ENCODE data around the gene ABHD6. TPM values are rescaled to one million over a fixed set of nuclear protein-coding genes. Genes with fewer than 3 reads are reported as not detected.

Gene ABHD6
- polyA plus RNA-seq, 3 donors = 7.3 to 11.6 (median 9.0) TPM

- Histone ChIP-seq H4K20me1 (ENCODE audit: insufficient read depth, low read length) (no peaks in the 10 kb centered on the region), H3K4me2 (replicated peaks; ENCODE audit: extremely low read depth, low read length, poor library complexity, severe bottlenecking) (no peak overlapping the region), H3K9ac (ENCODE audit: insufficient read depth, low read length, poor library complexity, severe bottlenecking) (no peak overlapping the region), H3K9me3 (replicated peaks in 1 of 2; ENCODE audit: control insufficient read depth in 1 of 2, insufficient read depth in 1 of 2, low read length in 2 of 2) (no peaks in the 10 kb centered on the region), H3K79me2 (ENCODE audit: insufficient read depth, low read length) (no peaks in the 10 kb centered on the region), H3K27ac (ENCODE audit: low read depth in 1 of 2, low read length in 2 of 2) (no peak overlapping the region), H3K4me3 (replicated peaks in 1 of 3; ENCODE audit: low read depth in 2 of 3, low read length in 3 of 3) (no peak overlapping the region), H3K36me3 (replicated peaks in 1 of 2; ENCODE audit: control insufficient read depth in 1 of 2, insufficient read depth in 2 of 2, low read length in 2 of 2) (peaks cover 18 to 38% of the 10 kb centered on the region in 2 donors), H3K4me1 (ENCODE audit: control insufficient read depth in 1 of 2, insufficient read depth in 2 of 2, low read length in 2 of 2) (peaks cover 22 to 28% of the 10 kb centered on the region in 2 donors), H2AFZ (ENCODE audit: insufficient read depth, low read depth, low read length, poor library complexity, severe bottlenecking) (no peak overlapping the region), H3K27me3 (ENCODE audit: control insufficient read depth in 2 of 2, insufficient read depth in 2 of 2, low read length in 2 of 2) (no peaks in the 10 kb centered on the region)
- Mint-ChIP-seq H3K36me3 (peaks cover 39% of the 10 kb centered on the region in 2 donors), H3K4me3 (no peak overlapping the region), H3K4me1 (peaks cover 27% of the 10 kb centered on the region), H3K27me3 (ENCODE audit: low read depth in 3 of 3) (peaks cover 0 to 2% (median 0%) of the 10 kb centered on the region in 3 donors), H3K27ac (no peak overlapping the region), H3K9me3 (peaks cover 0 to 2% (median 0%) of the 10 kb centered on the region in 7 donors)
- WGBS (ENCODE audit: insufficient coverage) = 100% methylated on average over 1 of the region's 2 CpGs
- intact Hi-C loops (cut with micrococcal nuclease) = no loop called here
- DNase-seq = no peak
- TF ChIP-seq CTCF (IDR thresholded peaks at IDR 0.05) = no peak
Measured at GRCh38 chr3:58269356-58269755, 31.8 kb downstream of the ABHD6 start.

DNA sequence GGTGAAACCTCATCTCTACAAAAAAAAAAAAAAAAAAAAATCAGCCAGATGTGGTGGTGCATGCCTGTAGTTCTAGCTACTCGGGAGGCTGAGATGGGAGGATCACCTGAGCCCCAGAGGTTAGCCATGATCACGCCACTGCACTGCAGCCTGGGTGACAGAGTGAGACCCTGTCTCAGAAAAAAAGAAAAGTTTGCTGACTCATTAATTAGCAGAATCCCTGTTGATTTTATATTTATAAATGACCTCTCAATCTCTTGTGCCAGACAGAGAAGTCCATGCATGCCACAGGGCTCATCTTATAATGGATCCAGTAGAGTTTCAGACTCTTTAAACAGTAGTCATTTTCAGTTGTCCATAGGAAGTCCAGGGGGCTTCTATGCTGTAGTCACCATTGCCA lies 32.9 kb downstream of the ABHD6 start:
- intact Hi-C loops (cut with micrococcal nuclease) = loop anchor here in 1 of 2 donors (5.0 kb wide), 1 partner anchor 33 kb away; the partner anchor contains the start of gene ABHD6
- no CpG with 5 or more reads among the region's 2 CpGs for WGBS (ENCODE audit: insufficient coverage)
- Mint-ChIP-seq H3K4me3 (no peak overlapping the region), H3K27ac (no peak overlapping the region), H3K4me1 (peaks cover 34% of the 10 kb centered on the region), H3K9me3 (peaks cover 0 to 2% (median 0%) of the 10 kb centered on the region in 7 donors), H3K27me3 (ENCODE audit: low read depth in 3 of 3) (peaks cover 0 to 2% (median 0%) of the 10 kb centered on the region in 3 donors), H3K36me3 (peaks cover 46 to 47% of the 10 kb centered on the region in 2 donors)
- no peak overlapping the region for H3K9ac ChIP-seq (ENCODE audit: insufficient read depth, low read length, poor library complexity, severe bottlenecking)
- H4K20me1 ChIP-seq (ENCODE audit: insufficient read depth, low read length) = no peaks in the 10 kb centered on the region
- H3K9me3 ChIP-seq (replicated peaks in 1 of 2; ENCODE audit: control insufficient read depth in 1 of 2, insufficient read depth in 1 of 2, low read length in 2 of 2) = no peaks in the 10 kb centered on the region
- H3K36me3 ChIP-seq (replicated peaks in 1 of 2; ENCODE audit: control insufficient read depth in 1 of 2, insufficient read depth in 2 of 2, low read length in 2 of 2) = peaks cover 26 to 46% of the 10 kb centered on the region in 2 donors
- no peaks in the 10 kb centered on the region for H3K27me3 ChIP-seq (ENCODE audit: control insufficient read depth in 2 of 2, insufficient read depth in 2 of 2, low read length in 2 of 2)
- no peak overlapping the region for H3K27ac ChIP-seq (ENCODE audit: low read depth in 1 of 2, low read length in 2 of 2)
- no peak overlapping the region for H3K4me3 ChIP-seq (replicated peaks in 1 of 3; ENCODE audit: low read depth in 2 of 3, low read length in 3 of 3)
- H3K4me1 ChIP-seq (ENCODE audit: control insufficient read depth in 1 of 2, insufficient read depth in 2 of 2, low read length in 2 of 2) = peaks cover 28 to 33% of the 10 kb centered on the region in 2 donors
- TF ChIP-seq CTCF (IDR thresholded peaks at IDR 0.05) = no peak
- DNase-seq = no peak
- H3K79me2 ChIP-seq (ENCODE audit: insufficient read depth, low read length) = no peaks in the 10 kb centered on the region
- H3K4me2 ChIP-seq (replicated peaks; ENCODE audit: extremely low read depth, low read length, poor library complexity, severe bottlenecking) = no peak overlapping the region
- no peak overlapping the region for H2AFZ ChIP-seq (ENCODE audit: insufficient read depth, low read depth, low read length, poor library complexity, severe bottlenecking)

All from CD14-positive monocyte (primary cell).